OCI-LY3 (cell line): ENCODE measurements around the gene PKP3.

ENCODE experiments used
- EZH2phosphoT487 ChIP-seq: fragments of 200-600 bp; shearing (Covaris generic); IDR thresholded peaks from 2 replicates; pipeline ENCODE4 v1.6.1; 2018; ENCODE audit warnings: antibody characterized with exemption, mixed run types, low read depth
- TF ChIP-seq, protein P1 (sequence below): fragments of 200-600, 300-600 bp; sonication (generic); IDR thresholded peaks from 2 replicates; pipeline ENCODE4 v1.5.1; 2014; ENCODE audit warnings: antibody characterized with exemption, low read length, low read depth

DNA sequence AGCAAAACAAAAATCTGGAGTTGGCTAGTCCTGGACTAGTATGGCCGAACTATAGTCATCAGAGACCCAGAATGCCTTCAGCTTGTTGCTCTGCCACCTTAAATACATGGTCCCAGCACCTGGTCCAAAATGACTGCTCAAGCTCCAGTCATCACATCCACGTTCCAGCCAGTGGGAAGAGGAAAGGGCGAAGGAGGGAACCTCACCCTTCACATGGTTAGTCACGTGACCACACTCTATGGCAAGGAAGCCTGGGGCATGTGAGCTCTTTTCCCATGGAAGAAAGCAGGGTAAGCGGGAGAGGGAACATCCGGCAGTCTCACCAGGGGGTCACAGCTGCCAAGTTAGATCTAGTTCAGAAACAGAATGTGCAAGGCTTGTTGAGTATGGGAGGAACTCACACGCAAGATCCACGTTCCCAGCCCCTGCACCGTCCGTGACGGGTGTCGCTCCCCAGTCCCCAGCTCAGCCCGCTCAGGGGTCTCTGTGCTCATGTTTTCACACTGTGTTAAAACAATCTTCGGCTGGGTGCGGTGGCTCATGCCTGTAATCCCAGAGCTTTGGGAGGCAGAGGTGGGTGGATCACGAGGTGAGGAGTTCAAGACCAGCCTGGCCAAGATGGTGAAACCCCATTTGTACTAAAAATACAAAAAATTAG, 49.7 kb downstream of the PKP3 start:
- TF ChIP-seq, protein P1, sequence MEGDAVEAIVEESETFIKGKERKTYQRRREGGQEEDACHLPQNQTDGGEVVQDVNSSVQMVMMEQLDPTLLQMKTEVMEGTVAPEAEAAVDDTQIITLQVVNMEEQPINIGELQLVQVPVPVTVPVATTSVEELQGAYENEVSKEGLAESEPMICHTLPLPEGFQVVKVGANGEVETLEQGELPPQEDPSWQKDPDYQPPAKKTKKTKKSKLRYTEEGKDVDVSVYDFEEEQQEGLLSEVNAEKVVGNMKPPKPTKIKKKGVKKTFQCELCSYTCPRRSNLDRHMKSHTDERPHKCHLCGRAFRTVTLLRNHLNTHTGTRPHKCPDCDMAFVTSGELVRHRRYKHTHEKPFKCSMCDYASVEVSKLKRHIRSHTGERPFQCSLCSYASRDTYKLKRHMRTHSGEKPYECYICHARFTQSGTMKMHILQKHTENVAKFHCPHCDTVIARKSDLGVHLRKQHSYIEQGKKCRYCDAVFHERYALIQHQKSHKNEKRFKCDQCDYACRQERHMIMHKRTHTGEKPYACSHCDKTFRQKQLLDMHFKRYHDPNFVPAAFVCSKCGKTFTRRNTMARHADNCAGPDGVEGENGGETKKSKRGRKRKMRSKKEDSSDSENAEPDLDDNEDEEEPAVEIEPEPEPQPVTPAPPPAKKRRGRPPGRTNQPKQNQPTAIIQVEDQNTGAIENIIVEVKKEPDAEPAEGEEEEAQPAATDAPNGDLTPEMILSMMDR: no peak
- no peak for TF ChIP-seq EZH2phosphoT487
